GM23248 (cell line): ENCODE results near the gene FAM219A.

Source experiments
- EZH2 ChIP-seq: fragments of 200-600 bp; sonication (generic); IDR thresholded peaks from 2 replicates; pipeline ENCODE4 v1.6.1; 2018; ENCODE audit warnings: antibody characterized with exemption, mild to moderate bottlenecking; ENCODE audit not compliant: insufficient read depth, poor library complexity, severe bottlenecking
- EZH2phosphoT487 ChIP-seq: fragments of 200-600 bp; sonication (generic); IDR thresholded peaks from 2 replicates; pipeline ENCODE4 v1.6.1; 2018; ENCODE audit warnings: antibody characterized with exemption, moderate library complexity, mild to moderate bottlenecking, low read depth; ENCODE audit not compliant: insufficient read depth

- no peak for TF ChIP-seq EZH2phosphoT487
- TF ChIP-seq EZH2, result no peak
These were observed 6.2 kb upstream of the FAM219A start for GRCh38 chr9:34464571-34464970.
